MM.1S (cell line): Measurements from ENCODE around the gene ZIC2.

Source experiments
- DNase-seq: peaks from one replicate; pipeline ENCODE4 v3.0.0-alpha.2; 2015
- H2AFZ ChIP-seq: fragments of 300-600 bp; sonication (generic); 2 replicates; pipeline ENCODE4 v1.6.0; 2016; ENCODE audit warnings: antibody characterized with exemption, low read length
- H3F3A ChIP-seq: fragments of 300-600 bp; sonication (generic); 2 replicates; pipeline ENCODE4 v1.6.1; 2016; ENCODE audit warnings: mild to moderate bottlenecking, antibody characterized with exemption, low read length, moderate library complexity, mixed read lengths; ENCODE audit not compliant: insufficient read depth
- H3K27ac ChIP-seq: fragments of 300-600 bp; sonication (generic); 2 replicates; pipeline ENCODE4 v1.5.1; 2016; ENCODE audit warnings: mild to moderate bottlenecking, low read length
- H3K27me3 ChIP-seq: fragments of 300-600 bp; sonication (generic); replicated peaks from 2 replicates; pipeline ENCODE4 v1.6.0; 2016; ENCODE audit warnings: low read length; ENCODE audit not compliant: insufficient read depth
- H3K36me3 ChIP-seq: fragments of 300-600 bp; sonication (generic); replicated peaks from 2 replicates; pipeline ENCODE4 v1.6.1; 2016; ENCODE audit warnings: mild to moderate bottlenecking, low read length, mixed read lengths; ENCODE audit not compliant: insufficient read depth
- H3K4me1 ChIP-seq: fragments of 300-600 bp; sonication (generic); 2 replicates; pipeline ENCODE4 v1.6.1; 2016; ENCODE audit warnings: low read length, mixed read lengths
- H3K4me2 ChIP-seq: fragments of 300-600 bp; sonication (generic); 2 replicates; pipeline ENCODE4 v1.6.0; 2016; ENCODE audit warnings: low read depth, low read length
- H3K4me3 ChIP-seq: fragments of 300-600 bp; sonication (generic); 2 replicates; pipeline ENCODE4 v1.5.1; 2016; ENCODE audit warnings: low read length, mixed read lengths
- H3K79me2 ChIP-seq: fragments of 300-600 bp; sonication (generic); 2 replicates; pipeline ENCODE4 v1.6.1; 2016; ENCODE audit warnings: mixed run types, low read length, mixed read lengths
- H3K9ac ChIP-seq: fragments of 300-600 bp; sonication (generic); 2 replicates; pipeline ENCODE4 v1.6.1; 2016; ENCODE audit warnings: low read length, mixed read lengths
- H3K9me2 ChIP-seq: fragments of 300-600 bp; sonication (generic); replicated peaks from 2 replicates; pipeline ENCODE4 v1.6.1; 2016; ENCODE audit warnings: mild to moderate bottlenecking, low read length, mixed read lengths; ENCODE audit not compliant: insufficient read depth
- H3K9me3 ChIP-seq: fragments of 300-600 bp; sonication (generic); replicated peaks from 2 replicates; pipeline ENCODE4 v1.6.1; 2016; ENCODE audit warnings: mild to moderate bottlenecking, low read length, mixed read lengths; ENCODE audit not compliant: insufficient read depth
- H4K20me1 ChIP-seq: fragments of 300-600 bp; sonication (generic); 2 replicates; pipeline ENCODE4 v1.6.1; 2016; ENCODE audit warnings: mild to moderate bottlenecking, low read length, moderate library complexity, mixed read lengths; ENCODE audit not compliant: insufficient read depth
- CTCF ChIP-seq: fragments of 300-600 bp; sonication (generic); IDR thresholded peaks from 2 replicates; pipeline ENCODE4 v1.5.1; 2016; ENCODE audit warnings: antibody characterized with exemption, low read length, mixed read lengths
- EZH2 ChIP-seq: fragments of 300-600 bp; sonication (generic); optimal IDR thresholded peaks from 2 replicates; pipeline ENCODE3; 2017; ENCODE audit warnings: low read depth, mild to moderate bottlenecking, antibody characterized with exemption, low read length, mixed read lengths
- EZH2phosphoT487 ChIP-seq: fragments of 300-600 bp; sonication (generic); IDR thresholded peaks from 2 replicates; pipeline ENCODE4 v1.6.1; 2018; ENCODE audit warnings: antibody characterized with exemption, low read length

ZIC2 gene

GRCh38 chr13:99947666-99948065 lies 33.9 kb upstream of the ZIC2 start:
- no peaks in the 10 kb centered on the region for H3K9me3 ChIP-seq
- H3K79me2 ChIP-seq, result no peaks in the 10 kb centered on the region
- H2AFZ ChIP-seq, result no peak overlapping the region
- TF ChIP-seq EZH2phosphoT487, result no peak
- TF ChIP-seq CTCF, result no peak
- no peak for TF ChIP-seq EZH2
- H3K27ac ChIP-seq, result no peak overlapping the region
- H4K20me1 ChIP-seq, result no peaks in the 10 kb centered on the region
- H3K4me3 ChIP-seq, result no peak overlapping the region
- no peaks in the 10 kb centered on the region for H3K27me3 ChIP-seq
- no peak for DNase-seq
- no peaks in the 10 kb centered on the region for H3K36me3 ChIP-seq
- no peaks in the 10 kb centered on the region for H3F3A ChIP-seq
- no peaks in the 10 kb centered on the region for H3K9me2 ChIP-seq
- H3K9ac ChIP-seq, result no peak overlapping the region
- H3K4me2 ChIP-seq, result no peak overlapping the region
- no peaks in the 10 kb centered on the region for H3K4me1 ChIP-seq

GRCh38 chr13:99948411-99948810 lies 33.2 kb upstream of the ZIC2 start:
- Histone ChIP-seq H3K9me2 (no peaks in the 10 kb centered on the region), H3K79me2 (no peaks in the 10 kb centered on the region), H3K4me2 (no peak overlapping the region), H3K36me3 (no peaks in the 10 kb centered on the region), H3K4me1 (no peaks in the 10 kb centered on the region), H3K27me3 (no peaks in the 10 kb centered on the region), H3K9me3 (no peaks in the 10 kb centered on the region), H3F3A (no peaks in the 10 kb centered on the region), H3K4me3 (no peak overlapping the region), H3K9ac (no peak overlapping the region), H4K20me1 (no peaks in the 10 kb centered on the region), H2AFZ (no peak overlapping the region), H3K27ac (no peak overlapping the region)
- TF ChIP-seq EZH2phosphoT487 (no peak), CTCF (no peak), EZH2 (no peak)
- no peak for DNase-seq

- Histone ChIP-seq H3K9ac (no peak overlapping the region), H3K79me2 (no peaks in the 10 kb centered on the region), H3K27me3 (no peaks in the 10 kb centered on the region), H2AFZ (no peak overlapping the region), H3K4me2 (no peak overlapping the region), H3K4me1 (no peaks in the 10 kb centered on the region), H3F3A (no peaks in the 10 kb centered on the region), H4K20me1 (no peaks in the 10 kb centered on the region), H3K36me3 (no peaks in the 10 kb centered on the region), H3K9me2 (no peaks in the 10 kb centered on the region), H3K4me3 (no peak overlapping the region), H3K27ac (no peak overlapping the region), H3K9me3 (no peaks in the 10 kb centered on the region)
- DNase-seq, result no peak
- TF ChIP-seq CTCF (no peak), EZH2phosphoT487 (no peak), EZH2 (no peak)
Measured at GRCh38 chr13:99948907-99949678, 32.5 kb upstream of the ZIC2 start.
